BJ (cell line): ENCODE data around the gene SLCO3A1. TPM values are rescaled to one million over a fixed set of nuclear protein-coding genes. Genes with fewer than 3 reads are reported as not detected.

Experiments used
- CTCF ChIA-PET: fragments of 350-600 bp; formaldehyde crosslinking; extraction: SDS; loops from one replicate; lab custom pipeline; 2021; ENCODE audit warnings: antibody characterized with exemption, inconsistent platforms; lab: Yijun Ruan, JAX
- POLR2A ChIA-PET: fragments of 300-600 bp; sonication (Branson Sonifier 250); formaldehyde crosslinking; extraction: SDS; loops from one replicate; lab custom pipeline; 2021; ENCODE audit warnings: antibody characterized with exemption; lab: Charles Lee
- DNase-seq: peaks from one replicate; pipeline ENCODE4 v3.0.0-alpha.2; 2011; ENCODE audit warnings: low read depth
- H3K27me3 ChIP-seq: 2 replicates; pipeline ENCODE4 v1.6.0; 2011; ENCODE audit warnings: low read length; ENCODE audit not compliant: control insufficient read depth, insufficient read depth
- H3K36me3 ChIP-seq: 2 replicates; pipeline ENCODE4 v1.5.1; 2011; ENCODE audit warnings: low read length; ENCODE audit not compliant: control insufficient read depth, insufficient read depth
- H3K4me3 ChIP-seq: 2 replicates; pipeline ENCODE4 v1.5.1; 2011; ENCODE audit warnings: low read depth, mild to moderate bottlenecking, control low read depth, low read length
- CTCF ChIP-seq: IDR thresholded peaks from 2 replicates; pipeline ENCODE4 v1.5.1; 2011; ENCODE audit warnings: low read depth, mild to moderate bottlenecking, control low read depth, inconsistent platforms, low read length, moderate library complexity; ENCODE audit not compliant: insufficient read depth
- polyA plus RNA-seq: library from polyadenylated mRNA; depleted of rRNA; stranded (reverse); fragments of >200 nt; gene quantifications from 2 replicates; pipeline ENCODE4 v1.2.3, GENCODE V29; 2011

Gene SLCO3A1
- polyA plus RNA-seq, 1 experiment = 7.8 TPM

GRCh38 chr15:92001307-92001706, 147.8 kb downstream of the SLCO3A1 start:
- no peaks in the 10 kb centered on the region for H3K36me3 ChIP-seq
- H3K4me3 ChIP-seq = no peak overlapping the region
- CTCF ChIA-PET = no interaction called here
- no peak for TF ChIP-seq CTCF
- POLR2A ChIA-PET = no interaction called here
- no peak for DNase-seq
- no peaks in the 10 kb centered on the region for H3K27me3 ChIP-seq

- Histone ChIP-seq H3K36me3 (no peaks in the 10 kb centered on the region), H3K27me3 (no peaks in the 10 kb centered on the region), H3K4me3 (no peak overlapping the region)
- POLR2A ChIA-PET = no interaction called here
- no peak for DNase-seq
- TF ChIP-seq CTCF = no peak
- CTCF ChIA-PET = no interaction called here
Measured at GRCh38 chr15:92002666-92003065, 149.2 kb downstream of the SLCO3A1 start.

- no peaks in the 10 kb centered on the region for H3K27me3 ChIP-seq
- DNase-seq = no peak
- H3K4me3 ChIP-seq = no peak overlapping the region
- H3K36me3 ChIP-seq = no peaks in the 10 kb centered on the region
- ChIA-PET POLR2A (no interaction called here), CTCF (no interaction called here)
- no peak for TF ChIP-seq CTCF
Measured at GRCh38 chr15:92003515-92004067, 150.1 kb downstream of the SLCO3A1 start.

- DNase-seq = no peak
- Histone ChIP-seq H3K4me3 (no peak overlapping the region), H3K36me3 (no peaks in the 10 kb centered on the region), H3K27me3 (no peaks in the 10 kb centered on the region)
- ChIA-PET POLR2A (no interaction called here), CTCF (no interaction called here)
- TF ChIP-seq CTCF = no peak
Measured at GRCh38 chr15:92005154-92005553, 151.6 kb downstream of the SLCO3A1 start.

- Histone ChIP-seq H3K36me3 (no peaks in the 10 kb centered on the region), H3K4me3 (no peak overlapping the region), H3K27me3 (no peaks in the 10 kb centered on the region)
- ChIA-PET POLR2A (no interaction called here), CTCF (interaction anchor here (1.5 kb wide), 1 partner anchor 20 kb away, joined by 4 read pairs; no protein-coding TSS in a partner anchor)
- no peak for DNase-seq
- no peak for TF ChIP-seq CTCF
Measured at GRCh38 chr15:92006186-92007028, 152.9 kb downstream of the SLCO3A1 start.
